H4 (cell line): ENCODE data around the gene RAB11FIP4. TPM values are rescaled to one million over a fixed set of nuclear protein-coding genes. Genes with fewer than 3 reads are reported as not detected.

Source experiments
- DNase-seq: peaks from one replicate; pipeline ENCODE4 v3.0.0-alpha.2; 2015; ENCODE audit warnings: low spot score
- total RNA-seq: library from RNA; depleted of rRNA; stranded (reverse); fragments of >200 nt; shearing (Covaris generic); gene quantifications from 2 replicates; pipeline ENCODE4 v1.2.3, GENCODE V29; 2014

Gene RAB11FIP4
- total RNA-seq, 1 experiment from 2014 or later = 4.8 TPM

DNA sequence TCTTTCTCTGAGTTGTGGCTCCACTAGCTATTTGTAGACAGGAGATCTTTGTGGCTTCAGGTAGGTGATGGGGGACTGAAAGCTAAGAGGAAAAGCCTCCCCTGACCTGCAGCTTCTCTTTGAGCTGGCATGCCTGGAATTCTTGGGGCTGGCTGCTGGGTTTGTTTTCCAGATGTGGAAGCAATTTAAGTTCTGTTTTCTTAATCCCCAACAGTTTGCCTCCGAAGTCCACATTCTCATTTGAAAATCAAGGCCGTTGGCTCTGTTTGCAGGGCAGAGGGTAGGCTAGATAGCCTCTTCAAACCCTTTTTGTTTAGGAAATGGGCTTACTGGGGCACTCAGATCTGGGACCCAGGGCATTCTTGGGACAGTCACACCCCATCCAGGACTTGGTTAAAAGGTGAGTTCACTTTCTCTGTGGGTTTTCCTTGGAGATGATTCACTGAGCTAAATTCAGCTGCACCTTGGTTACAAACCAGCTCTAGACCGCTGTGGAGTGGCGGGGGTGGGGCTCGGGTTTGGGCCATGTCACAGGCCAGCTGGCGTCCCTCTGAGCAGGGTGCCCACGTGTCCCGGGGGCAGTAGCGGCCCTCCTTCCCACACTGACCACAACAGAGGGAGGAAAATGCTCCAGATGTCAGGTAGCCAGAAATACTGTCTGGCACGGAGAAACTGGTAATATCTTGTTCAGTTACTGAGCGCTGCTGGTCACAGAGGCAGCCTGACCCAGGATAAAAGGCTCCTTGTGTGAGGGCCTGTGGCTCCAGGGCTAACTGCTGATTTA, 108.5 kb downstream of the RAB11FIP4 start:
- peak; percentile 83 for DNase-seq

DNA sequence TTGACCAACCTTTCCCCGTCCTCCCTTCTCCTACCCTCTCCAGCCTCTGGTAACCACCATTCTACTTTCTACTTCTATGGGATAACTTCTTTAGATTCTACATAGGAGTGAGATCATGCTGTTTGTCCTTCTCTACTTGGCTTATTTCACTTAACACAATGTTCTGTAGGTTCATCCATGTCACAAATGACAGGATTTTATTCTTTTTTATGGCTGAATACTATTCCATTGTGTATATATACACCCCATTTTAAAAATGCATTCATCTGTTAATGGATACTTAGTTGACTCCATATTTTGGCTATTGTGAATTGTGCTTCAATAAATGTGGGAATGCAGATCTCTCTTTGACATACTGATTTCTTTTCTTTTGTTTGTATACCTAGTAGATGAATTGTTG, 115.0 kb downstream of the RAB11FIP4 start:
- DNase-seq = no peak

DNA sequence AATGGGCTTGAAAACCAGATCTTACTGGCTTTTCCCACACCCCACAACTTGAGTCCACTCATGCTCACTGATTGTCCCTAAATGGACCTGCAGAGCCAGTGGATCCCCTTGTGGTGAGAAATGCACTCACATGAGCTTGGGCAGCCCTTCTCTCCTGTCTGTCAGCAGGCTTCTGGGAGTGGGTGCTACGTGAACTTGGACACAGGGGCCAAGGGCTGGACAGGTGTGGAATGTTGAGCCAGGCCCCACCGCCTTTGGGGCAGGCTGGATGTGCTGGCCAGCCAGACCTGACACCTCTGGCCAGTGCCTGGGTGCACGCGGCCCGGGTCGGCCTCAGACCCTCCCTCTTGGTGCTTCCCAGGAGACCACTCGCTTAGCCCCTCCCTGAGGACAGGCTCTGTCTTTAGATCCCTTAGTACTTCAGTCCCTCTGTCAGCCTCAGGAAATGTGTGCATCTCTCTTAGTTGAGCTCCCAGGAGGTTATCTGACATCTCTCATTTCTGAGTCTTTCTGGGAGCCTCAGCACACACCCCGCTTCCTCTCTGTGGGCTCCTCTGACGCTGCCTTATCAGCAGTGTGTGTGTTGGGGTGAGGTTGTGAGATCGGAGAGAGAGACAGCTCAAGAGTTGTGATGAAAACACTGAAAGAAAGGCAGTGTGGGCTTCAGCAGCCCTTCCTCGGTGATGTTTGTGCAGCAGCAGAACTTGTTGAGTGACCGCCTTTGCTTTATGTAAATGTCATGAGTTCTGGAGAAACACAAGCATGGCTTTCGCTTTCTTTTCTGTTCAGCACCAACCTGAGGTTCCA, 117.0 kb downstream of the RAB11FIP4 start:
- DNase-seq = no peak

DNA sequence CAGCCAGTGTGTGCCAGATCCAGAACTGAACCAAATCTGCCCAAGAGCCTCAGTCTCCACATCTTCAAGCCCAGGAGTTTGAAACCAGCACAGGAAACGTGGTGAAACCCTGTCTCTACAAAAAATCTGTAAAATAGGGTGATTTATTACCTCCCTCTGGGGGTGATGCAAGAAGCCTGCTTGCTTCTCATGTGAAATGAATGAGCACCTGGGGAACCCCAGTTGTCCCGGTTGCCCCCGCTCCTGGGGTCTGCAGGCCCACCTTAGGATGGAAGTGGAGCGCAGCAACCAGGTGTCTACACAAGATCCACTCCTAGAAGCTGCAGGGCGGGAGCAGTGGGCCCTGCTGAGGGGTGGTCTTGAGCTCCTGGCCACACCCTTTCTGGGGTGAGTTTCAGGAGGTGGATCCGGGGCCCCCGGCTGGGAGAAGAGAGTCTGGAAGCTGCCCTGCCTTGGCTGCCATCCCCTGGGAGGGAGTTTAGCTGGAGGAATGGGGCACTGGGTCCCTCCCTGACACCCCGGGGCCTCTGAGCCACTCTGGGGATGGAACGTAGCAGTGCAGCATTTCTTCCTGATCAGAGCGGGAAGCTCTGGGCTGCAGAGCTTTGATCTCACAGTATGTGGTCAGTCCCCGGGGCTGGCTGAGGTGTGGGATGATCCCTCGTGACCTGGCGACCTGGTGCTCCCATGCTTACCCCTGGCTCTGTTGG, 117.8 kb downstream of the RAB11FIP4 start:
- no peak for DNase-seq

DNA sequence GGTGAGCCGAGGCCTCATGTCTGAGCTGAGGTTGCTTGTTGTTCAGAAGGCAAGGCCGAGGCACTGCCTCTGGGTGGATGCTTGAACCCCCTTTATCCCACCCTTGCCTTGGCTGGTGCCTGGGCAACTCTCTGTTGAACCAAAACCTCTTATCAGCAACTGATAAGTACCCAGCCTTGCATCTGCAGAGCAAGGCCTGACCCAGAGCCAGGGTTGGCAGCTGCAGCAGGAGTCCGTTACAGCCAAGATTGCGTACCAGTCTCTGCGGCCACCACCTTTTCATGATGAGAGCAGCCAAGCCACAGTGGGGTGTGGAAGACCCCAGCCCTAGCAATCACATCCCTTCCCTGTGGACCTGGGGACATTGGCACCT, 118.3 kb downstream of the RAB11FIP4 start:
- DNase-seq = no peak

- DNase-seq = no peak
Observed at GRCh38 chr17:31510308-31511194, 119.1 kb downstream of the RAB11FIP4 start.

- DNase-seq = no peak
Observed at GRCh38 chr17:31511195-31511578, 119.7 kb downstream of the RAB11FIP4 start.

GRCh38 chr17:31511580-31511979, 120.1 kb downstream of the RAB11FIP4 start:
- DNase-seq = no peak

GRCh38 chr17:31512104-31512740, 120.7 kb downstream of the RAB11FIP4 start:
- no peak for DNase-seq

GRCh38 chr17:31512796-31513195, 121.3 kb downstream of the RAB11FIP4 start:
- DNase-seq = no peak

DNA sequence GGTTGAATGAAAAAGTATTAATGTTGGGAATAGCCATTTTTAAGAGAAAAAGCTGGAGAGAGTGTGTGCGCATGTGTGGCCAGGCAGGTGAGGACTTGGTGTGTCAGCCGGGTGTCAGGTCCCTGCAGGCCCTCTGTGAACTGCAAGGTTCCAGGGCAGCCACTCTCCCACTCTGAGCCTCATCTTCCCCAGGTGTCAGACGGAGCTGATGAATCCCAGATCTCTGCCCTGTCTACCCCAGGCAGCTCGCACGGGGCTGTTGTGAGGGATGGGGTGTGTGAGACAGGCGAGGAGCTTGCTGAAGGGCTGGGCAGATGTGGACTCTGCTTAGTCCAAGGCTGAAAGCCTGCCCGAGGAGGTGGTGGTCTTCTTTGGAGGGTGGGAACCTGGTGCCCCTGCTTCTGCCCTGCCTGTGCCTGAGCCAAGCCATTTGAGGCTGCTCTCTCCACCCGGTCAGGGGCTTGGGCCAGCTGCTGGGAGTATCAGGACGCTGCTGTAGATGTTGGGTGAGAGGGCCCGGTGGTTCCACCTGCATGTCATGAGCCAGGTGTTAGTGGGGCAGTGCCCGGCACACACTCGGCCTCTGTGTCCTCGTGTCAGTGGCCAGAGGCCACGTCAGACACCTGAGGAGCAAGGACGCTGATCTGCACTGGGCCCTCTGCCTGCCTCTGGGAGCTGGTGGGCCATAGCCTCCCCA, 122.4 kb downstream of the RAB11FIP4 start:
- no peak for DNase-seq

DNA sequence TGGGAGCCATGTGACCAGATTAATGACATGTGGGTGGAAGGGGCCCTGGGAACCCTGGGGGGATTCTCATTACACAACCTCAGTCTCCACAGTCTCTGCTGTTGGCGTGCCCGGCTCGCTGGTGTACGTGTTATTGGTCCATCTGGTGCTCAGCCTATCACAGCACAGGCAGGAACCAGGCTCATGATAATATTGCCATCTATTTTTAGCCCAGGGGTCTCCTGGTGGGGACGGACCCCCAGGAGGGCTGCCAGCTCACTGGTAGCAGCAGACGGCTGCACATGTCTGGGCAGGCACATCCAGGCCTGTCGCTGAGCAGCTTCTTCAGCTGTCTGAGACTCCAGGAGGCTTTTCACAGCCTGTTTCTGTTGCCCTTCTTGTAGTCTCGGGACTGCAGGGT, 123.8 kb downstream of the RAB11FIP4 start:
- DNase-seq = no peak

DNA sequence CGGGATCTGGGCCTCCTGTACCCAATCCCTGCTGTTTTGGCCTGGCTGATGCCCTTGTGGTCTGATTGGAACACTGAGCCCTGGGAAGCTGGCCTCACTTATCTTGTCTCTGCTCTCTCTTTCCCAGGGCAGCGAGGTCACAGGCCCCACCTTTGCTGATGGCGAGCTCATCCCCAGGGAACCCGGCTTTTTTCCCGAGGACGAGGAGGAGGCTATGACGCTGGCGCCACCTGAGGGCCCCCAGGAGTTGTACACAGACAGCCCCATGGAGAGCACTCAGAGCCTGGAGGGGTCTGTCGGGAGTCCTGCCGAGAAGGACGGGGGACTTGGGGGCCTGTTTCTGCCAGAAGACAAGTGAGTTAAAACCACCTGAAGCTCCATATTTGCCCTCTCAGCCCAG, 126.0 kb downstream of the RAB11FIP4 start:
- DNase-seq = no peak

DNA sequence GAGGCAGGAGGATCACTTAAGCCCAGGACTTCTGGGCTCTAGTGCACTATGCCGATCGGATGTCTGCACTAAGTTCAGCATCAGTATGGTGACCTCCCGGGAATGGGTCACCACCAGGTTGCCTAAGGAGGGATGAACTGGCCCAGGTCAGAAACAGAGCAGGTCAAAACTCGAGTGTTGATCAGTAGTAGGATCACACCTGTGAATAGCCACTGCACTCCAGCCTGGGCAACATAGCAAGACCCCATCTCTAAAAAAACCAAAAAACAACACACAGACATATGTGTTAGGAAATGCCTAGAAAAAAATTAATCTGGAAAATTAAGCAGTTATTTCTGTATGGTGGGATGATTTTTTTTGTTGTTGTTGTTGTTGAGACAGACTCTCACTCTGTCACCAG, 127.0 kb downstream of the RAB11FIP4 start:
- no peak for DNase-seq

DNA sequence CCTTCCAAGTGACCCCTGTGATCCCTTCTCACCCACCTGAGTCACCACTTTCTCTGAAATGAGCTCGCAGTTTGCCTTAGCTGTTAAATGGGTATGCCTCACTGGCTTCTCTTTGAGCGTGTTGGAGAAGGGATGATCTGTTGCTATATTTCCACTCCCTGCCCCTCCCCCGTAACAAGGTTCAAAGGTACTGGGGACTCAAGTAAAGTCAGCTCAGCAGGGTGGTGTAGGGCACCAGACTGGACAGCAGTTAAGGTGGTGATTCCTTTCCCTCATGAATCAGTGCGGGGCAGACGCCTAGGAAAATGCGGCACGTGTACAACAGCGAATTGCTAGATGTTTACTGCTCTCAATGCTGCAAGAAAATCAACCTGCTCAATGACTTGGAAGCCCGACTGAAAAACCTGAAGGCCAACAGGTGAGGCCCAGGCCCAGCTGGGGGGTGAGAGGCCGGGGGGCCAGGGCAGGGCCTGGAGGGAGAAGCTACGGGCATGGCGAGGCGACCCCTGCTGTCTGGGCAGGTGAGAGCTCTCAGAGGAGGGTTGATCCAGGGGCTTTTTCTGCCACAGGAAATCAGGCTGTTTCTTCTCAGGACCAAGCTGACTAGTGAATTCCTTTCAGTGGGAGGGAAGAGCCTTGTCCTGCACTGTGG, 130.3 kb downstream of the RAB11FIP4 start:
- DNase-seq = no peak

DNA sequence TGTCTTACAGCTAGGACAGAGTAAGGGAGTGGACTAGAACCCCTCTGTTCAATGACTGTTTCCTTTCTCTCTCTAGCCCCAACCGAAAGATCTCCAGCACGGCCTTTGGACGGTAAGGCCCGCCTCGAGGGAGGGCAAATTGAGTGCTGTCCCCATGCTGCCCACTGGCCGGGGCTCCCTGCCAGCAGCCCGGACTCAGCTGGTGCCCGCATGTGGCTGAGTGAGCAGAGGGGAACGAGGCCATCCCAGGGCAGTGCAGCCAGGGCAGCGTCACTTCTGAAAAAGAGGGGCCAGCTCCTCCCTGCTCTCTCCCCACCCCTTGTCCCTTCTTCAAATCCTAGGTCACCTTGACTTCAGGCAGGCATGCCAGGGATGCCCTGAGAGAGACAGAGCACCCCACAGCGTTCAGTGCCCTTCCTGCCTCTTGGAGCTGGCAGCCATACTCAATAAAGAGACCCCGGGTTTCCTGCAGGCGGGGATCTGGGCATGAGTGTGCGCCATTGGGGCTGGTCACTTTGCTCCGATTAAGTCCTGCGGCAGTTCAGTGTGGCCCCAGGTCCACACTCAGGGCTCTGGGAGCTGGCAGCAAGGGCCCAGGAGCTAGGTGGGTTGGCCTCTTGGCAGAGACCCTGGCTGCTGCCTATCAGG, 130.9 kb downstream of the RAB11FIP4 start:
- DNase-seq = no peak

- DNase-seq = no peak
Observed at GRCh38 chr17:31522987-31523495, 131.6 kb downstream of the RAB11FIP4 start.

DNA sequence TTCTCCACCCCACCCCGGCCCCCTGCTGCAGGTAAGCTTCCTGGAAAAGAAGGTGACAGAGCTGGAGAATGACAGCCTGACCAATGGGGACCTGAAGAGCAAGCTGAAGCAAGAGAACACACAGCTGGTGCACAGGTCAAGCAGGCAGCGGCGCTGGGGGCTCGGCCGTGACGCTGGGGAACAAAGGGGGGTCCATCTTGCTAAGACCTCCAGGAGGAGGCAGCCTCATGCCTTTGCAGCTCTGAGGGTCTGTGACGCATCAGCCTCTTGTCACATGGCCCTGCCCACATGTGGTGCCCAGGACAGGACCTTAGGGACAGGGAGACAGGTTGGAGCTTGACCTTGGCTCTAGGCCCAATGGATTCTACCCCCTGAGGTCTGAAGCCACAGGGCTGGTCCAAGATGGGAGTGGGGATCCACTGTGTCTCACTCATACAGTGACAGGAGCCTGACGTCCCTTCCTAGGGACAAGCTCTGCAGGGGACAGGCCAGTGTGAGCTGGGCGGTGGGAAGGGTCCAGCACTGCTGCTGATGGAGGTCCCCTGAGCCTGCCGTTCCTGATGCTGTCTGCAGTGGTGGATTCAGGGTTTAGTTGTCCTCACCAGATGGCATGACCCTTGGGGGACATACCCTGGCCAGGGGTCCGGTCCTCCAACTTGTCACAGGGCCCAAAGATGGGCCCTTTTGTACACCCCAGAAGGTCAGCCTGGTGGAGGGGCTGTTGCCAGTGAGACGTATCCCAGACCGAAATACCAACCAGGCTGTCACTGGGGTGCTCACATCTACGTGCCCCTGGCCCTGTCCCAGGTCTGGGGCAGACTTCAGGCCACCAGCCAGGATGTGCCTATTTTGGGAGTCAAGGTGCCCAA, 132.6 kb downstream of the RAB11FIP4 start:
- DNase-seq = no peak
